Measurements from ENCODE around the gene ERC2. TPM values are rescaled to one million over a fixed set of nuclear protein-coding genes. Genes with fewer than 3 reads are reported as not detected.
"Not testable (repeated sequence)": the region's sequence is repeated elsewhere in the genome, so short reads cannot be mapped to it uniquely, and the experiment has no call there.

Gene ERC2
- polyA plus RNA-seq, 5 donors = 1.4 to 3.0 (median 2.1) TPM

- no peak for DNase-seq
Measured at GRCh38 chr3:55525436-55525835, 942.8 kb downstream of the ERC2 start.

GRCh38 chr3:55524565-55525244 lies 943.6 kb downstream of the ERC2 start:
- no peak for DNase-seq

GRCh38 chr3:55523471-55523870 lies 944.8 kb downstream of the ERC2 start:
- no peak for DNase-seq

- no peak for DNase-seq
Measured at GRCh38 chr3:55521738-55522421, 946.4 kb downstream of the ERC2 start.

- no peak for DNase-seq
Measured at GRCh38 chr3:55521064-55521737, 947.1 kb downstream of the ERC2 start.

- DNase-seq = no peak
Measured at GRCh38 chr3:55519019-55519418, 949.2 kb downstream of the ERC2 start.

GRCh38 chr3:55518451-55518850 lies 949.8 kb downstream of the ERC2 start:
- no peak for DNase-seq

GRCh38 chr3:55516392-55517030 lies 951.8 kb downstream of the ERC2 start:
- DNase-seq = no peak

GRCh38 chr3:55515550-55516246 lies 952.6 kb downstream of the ERC2 start:
- no peak for DNase-seq

- no peak for DNase-seq
Measured at GRCh38 chr3:55514962-55515361, 953.3 kb downstream of the ERC2 start.

- DNase-seq = no peak
Measured at GRCh38 chr3:55512571-55513343, 955.5 kb downstream of the ERC2 start.

GRCh38 chr3:55511895-55512570 lies 956.2 kb downstream of the ERC2 start:
- no peak for DNase-seq

GRCh38 chr3:55508335-55508734 lies 959.9 kb downstream of the ERC2 start:
- DNase-seq = no peak

GRCh38 chr3:55507808-55508207 lies 960.5 kb downstream of the ERC2 start:
- no peak for DNase-seq

- DNase-seq = no peak
Measured at GRCh38 chr3:55505776-55506175, 962.5 kb downstream of the ERC2 start.

- DNase-seq = not testable (repeated sequence)
Measured at GRCh38 chr3:55505102-55505501, 963.2 kb downstream of the ERC2 start.

GRCh38 chr3:55501905-55502304 lies 966.4 kb downstream of the ERC2 start:
- no peak for DNase-seq

GRCh38 chr3:55500555-55501330 lies 967.5 kb downstream of the ERC2 start:
- no peak for DNase-seq

- no peak for DNase-seq
Measured at GRCh38 chr3:55498520-55498919, 969.7 kb downstream of the ERC2 start.

GRCh38 chr3:55497250-55497649 lies 971.0 kb downstream of the ERC2 start:
- no peak for DNase-seq
